ENCODE results near the gene OXGR1.

The OXGR1 gene

DNA sequence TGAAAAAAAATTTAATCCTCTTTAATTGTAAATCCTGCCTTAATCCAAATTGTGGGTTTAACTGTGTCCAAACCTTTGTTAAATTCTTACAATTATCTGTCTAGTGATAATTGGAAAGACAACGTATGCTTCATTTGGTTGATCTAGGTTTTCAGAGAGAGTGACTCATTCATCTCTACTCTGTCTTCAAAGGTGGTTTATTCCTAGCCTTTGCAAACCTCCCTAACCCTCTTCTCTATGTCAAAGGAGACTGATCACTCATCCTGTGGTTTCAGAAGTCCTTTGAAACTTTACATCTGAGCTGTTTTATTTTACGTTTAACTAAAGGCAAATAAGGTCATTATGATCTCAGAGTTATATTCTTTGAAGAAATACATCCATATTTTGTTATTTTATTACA is 8.8 kb upstream of the OXGR1 start:
- DNase-seq: no peak

DNA sequence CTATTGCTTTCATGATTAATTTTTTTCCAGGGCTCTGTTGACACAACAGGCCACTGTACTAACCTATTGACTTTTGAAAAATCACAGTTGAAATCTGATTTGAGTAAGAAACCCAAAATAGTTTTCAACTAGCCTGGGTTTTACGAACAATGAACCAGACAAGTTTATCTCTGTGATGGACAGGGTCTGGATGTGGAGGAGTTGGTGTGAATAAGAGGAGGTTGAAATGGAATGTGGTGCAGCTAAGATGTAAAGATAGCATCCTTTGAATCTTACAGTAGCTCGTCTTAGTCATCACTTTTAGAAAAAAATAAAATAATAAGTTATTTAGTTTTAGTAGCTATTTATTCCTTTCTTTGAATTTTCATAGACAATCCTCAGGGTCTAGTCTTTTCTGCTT is 8.3 kb upstream of the OXGR1 start:
- Histone ChIP-seq H3K27ac (no peak overlapping the region), H3K4me3 (ENCODE audit: low read depth, low read length) (no peak overlapping the region), H3K36me3 (no peaks in the 10 kb centered on the region), H3K9me3 (ENCODE audit: severe bottlenecking) (no peaks in the 10 kb centered on the region), H3K27me3 (ENCODE audit: insufficient read depth, low read depth, severe bottlenecking) (no peaks in the 10 kb centered on the region)
- no peak for DNase-seq
- TF ChIP-seq, protein P1, sequence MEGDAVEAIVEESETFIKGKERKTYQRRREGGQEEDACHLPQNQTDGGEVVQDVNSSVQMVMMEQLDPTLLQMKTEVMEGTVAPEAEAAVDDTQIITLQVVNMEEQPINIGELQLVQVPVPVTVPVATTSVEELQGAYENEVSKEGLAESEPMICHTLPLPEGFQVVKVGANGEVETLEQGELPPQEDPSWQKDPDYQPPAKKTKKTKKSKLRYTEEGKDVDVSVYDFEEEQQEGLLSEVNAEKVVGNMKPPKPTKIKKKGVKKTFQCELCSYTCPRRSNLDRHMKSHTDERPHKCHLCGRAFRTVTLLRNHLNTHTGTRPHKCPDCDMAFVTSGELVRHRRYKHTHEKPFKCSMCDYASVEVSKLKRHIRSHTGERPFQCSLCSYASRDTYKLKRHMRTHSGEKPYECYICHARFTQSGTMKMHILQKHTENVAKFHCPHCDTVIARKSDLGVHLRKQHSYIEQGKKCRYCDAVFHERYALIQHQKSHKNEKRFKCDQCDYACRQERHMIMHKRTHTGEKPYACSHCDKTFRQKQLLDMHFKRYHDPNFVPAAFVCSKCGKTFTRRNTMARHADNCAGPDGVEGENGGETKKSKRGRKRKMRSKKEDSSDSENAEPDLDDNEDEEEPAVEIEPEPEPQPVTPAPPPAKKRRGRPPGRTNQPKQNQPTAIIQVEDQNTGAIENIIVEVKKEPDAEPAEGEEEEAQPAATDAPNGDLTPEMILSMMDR (IDR thresholded peaks at IDR 0.05; ENCODE audit: low read depth, low read length): no peak

More for the DNA sequence above, 8.8 kb upstream of the OXGR1 start:
- TF ChIP-seq, protein P1 (IDR thresholded peaks at IDR 0.05; ENCODE audit: low read depth, low read length): no peak
- Histone ChIP-seq H3K9me3 (ENCODE audit: severe bottlenecking) (no peaks in the 10 kb centered on the region), H3K36me3 (no peaks in the 10 kb centered on the region), H3K27ac (no peak overlapping the region), H3K4me3 (ENCODE audit: low read depth, low read length) (no peak overlapping the region), H3K27me3 (ENCODE audit: insufficient read depth, low read depth, severe bottlenecking) (no peaks in the 10 kb centered on the region)

DNA sequence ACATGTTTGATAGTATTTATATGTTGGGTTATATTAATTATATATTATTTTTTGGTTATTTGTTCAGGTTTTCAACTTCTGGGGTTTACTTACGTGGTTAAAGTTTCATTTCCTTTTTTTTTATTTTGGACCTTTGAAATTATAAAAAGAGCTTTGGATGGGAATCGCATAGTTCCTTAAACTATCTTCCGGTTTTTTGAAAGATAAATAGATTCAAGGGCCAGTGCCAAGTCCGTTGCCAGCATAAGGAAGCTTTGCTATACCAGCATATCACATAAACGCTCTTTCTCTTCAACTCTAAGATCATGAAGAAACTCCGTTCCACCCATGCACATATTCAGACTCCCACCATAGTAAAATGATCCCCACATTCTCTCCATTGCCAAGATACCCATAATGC is 7.4 kb upstream of the OXGR1 start:
- TF ChIP-seq, protein P1 (IDR thresholded peaks at IDR 0.05; ENCODE audit: low read depth, low read length): no peak
- Histone ChIP-seq H3K27me3 (ENCODE audit: insufficient read depth, low read depth, severe bottlenecking) (no peaks in the 10 kb centered on the region), H3K36me3 (no peaks in the 10 kb centered on the region)

DNA sequence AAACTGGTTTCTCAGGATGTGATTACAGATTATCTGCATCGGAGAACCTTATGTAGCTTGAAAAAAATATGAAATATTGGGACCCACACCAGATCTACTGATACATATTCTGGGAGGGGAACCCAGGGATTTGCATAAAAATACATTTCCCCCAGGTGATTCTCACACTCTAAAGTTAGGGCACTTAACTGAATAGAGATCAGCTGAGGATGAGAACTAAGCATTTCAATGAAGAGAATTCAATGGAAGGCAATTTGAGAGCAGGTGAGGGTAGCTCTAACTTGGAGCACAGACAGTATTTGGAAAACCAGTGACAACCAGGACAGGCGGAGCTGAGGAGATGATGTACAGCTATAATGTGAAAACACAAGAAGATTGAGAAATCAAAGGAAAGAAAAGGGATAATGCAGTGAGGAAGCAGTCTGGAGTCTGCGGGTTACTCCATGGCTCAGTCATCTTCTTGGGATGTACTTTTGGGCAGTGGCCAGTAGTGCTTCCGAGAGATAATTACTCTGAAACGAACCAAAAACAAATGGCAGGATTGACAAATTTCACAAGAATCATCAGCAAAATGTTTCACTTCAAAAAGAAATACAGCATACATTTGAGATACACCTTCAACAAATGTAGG is 6.1 kb upstream of the OXGR1 start:
- TF ChIP-seq, protein P1 (IDR thresholded peaks at IDR 0.05; ENCODE audit: low read depth, low read length): no peak
- Histone ChIP-seq H3K4me3 (ENCODE audit: low read depth, low read length) (no peak overlapping the region), H3K27ac (no peak overlapping the region), H3K27me3 (ENCODE audit: insufficient read depth, low read depth, severe bottlenecking) (no peaks in the 10 kb centered on the region), H3K9me3 (ENCODE audit: severe bottlenecking) (no peaks in the 10 kb centered on the region), H3K36me3 (no peaks in the 10 kb centered on the region)
- no peak for DNase-seq

More for the DNA sequence above, 7.4 kb upstream of the OXGR1 start:
- H3K9me3 ChIP-seq (ENCODE audit: severe bottlenecking): no peaks in the 10 kb centered on the region
- H3K27ac ChIP-seq: no peak overlapping the region
- DNase-seq: no peak
- no peak overlapping the region for H3K4me3 ChIP-seq (ENCODE audit: low read depth, low read length)

DNA sequence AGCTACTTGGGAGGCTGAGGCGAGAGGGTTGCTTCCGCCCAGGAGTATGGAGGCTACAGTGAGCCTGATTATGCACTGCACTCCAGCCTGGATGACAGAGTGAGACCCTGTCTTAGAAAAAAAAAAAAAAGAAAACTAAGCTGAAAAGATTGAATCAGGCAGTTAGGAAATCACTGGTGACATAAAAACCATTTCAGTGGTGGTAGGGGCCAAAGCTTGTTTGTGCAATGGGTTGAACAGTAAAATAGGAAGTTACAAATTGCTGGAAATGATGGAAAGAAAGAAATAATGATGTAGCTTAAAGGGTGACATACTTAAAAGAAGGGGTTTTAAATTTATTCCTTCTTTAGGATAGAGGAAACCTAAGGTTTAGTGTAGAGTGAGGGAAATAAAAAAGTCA is 4.8 kb upstream of the OXGR1 start:
- H3K4me3 ChIP-seq (ENCODE audit: low read depth, low read length): no peak overlapping the region
- TF ChIP-seq, protein P1 (IDR thresholded peaks at IDR 0.05; ENCODE audit: low read depth, low read length): no peak
- no peaks in the 10 kb centered on the region for H3K9me3 ChIP-seq (ENCODE audit: severe bottlenecking)
- no peak for DNase-seq
- H3K27ac ChIP-seq: no peak overlapping the region
- H3K27me3 ChIP-seq (ENCODE audit: insufficient read depth, low read depth, severe bottlenecking): no peaks in the 10 kb centered on the region
- H3K36me3 ChIP-seq: no peaks in the 10 kb centered on the region

DNA sequence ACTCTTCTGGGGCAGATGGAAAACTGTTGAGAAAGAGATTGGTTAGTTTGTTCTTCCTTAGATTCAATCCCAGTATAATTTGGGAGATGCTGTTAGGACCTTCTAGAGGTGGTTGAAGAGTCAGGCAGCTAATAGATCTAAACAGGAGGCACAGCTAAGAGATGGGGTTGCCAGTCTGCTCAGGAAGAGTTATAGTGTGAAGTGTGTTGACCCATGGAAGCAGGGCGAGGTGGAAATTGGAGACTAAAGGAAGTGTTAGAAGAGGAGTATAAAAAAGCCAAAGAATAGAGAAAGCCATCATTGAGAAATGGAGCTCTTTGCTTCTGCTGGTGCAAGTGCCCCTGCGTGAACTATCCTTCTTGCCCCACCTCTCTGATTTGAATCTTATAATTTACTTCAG is 3.8 kb upstream of the OXGR1 start:
- no peak for DNase-seq

More for the DNA sequence above, 3.8 kb upstream of the OXGR1 start:
- no peak overlapping the region for H3K27ac ChIP-seq
- no peaks in the 10 kb centered on the region for H3K36me3 ChIP-seq
- no peak overlapping the region for H3K4me3 ChIP-seq (ENCODE audit: low read depth, low read length)
- no peaks in the 10 kb centered on the region for H3K9me3 ChIP-seq (ENCODE audit: severe bottlenecking)
- TF ChIP-seq, protein P1 (IDR thresholded peaks at IDR 0.05; ENCODE audit: low read depth, low read length): no peak
- no peaks in the 10 kb centered on the region for H3K27me3 ChIP-seq (ENCODE audit: insufficient read depth, low read depth, severe bottlenecking)
